NCI-H1694 treated with DMSO at 0.1 percent for 48 hours (cell line): ENCODE results near the gene TBC1D4.

Experiments
- DNase-seq: peaks from one replicate; lab custom pipeline; 2025; lab: John Stamatoyannopoulos, UW

The TBC1D4 gene

GRCh38 chr13:75482070-75482819, at the start of gene TBC1D4:
Gene TBC1D4 (minus strand): TSS chr13:75482169. CDS start chr13:75481767, 402 bp downstream.
- peak; percentile 74 for DNase-seq

GRCh38 chr13:75530549-75530961, 48.6 kb upstream of the TBC1D4 start:
- no peak for DNase-seq

GRCh38 chr13:75521956-75522355, 40.0 kb upstream of the TBC1D4 start:
- no peak for DNase-seq

GRCh38 chr13:75518439-75519088, 36.6 kb upstream of the TBC1D4 start:
- DNase-seq, result no peak

- DNase-seq, result no peak
Measured at GRCh38 chr13:75514080-75514995, 32.4 kb upstream of the TBC1D4 start.

GRCh38 chr13:75513271-75513670, 31.3 kb upstream of the TBC1D4 start:
- no peak for DNase-seq

GRCh38 chr13:75512253-75512652, 30.3 kb upstream of the TBC1D4 start:
- DNase-seq, result no peak

GRCh38 chr13:75511051-75511625, 29.2 kb upstream of the TBC1D4 start:
- no peak for DNase-seq

GRCh38 chr13:75508002-75508548, 26.1 kb upstream of the TBC1D4 start:
- DNase-seq, result no peak

- no peak for DNase-seq
Measured at GRCh38 chr13:75507027-75508001, 25.3 kb upstream of the TBC1D4 start.

- DNase-seq, result no peak
Measured at GRCh38 chr13:75506018-75506417, 24.0 kb upstream of the TBC1D4 start.

GRCh38 chr13:75505327-75505726, 23.4 kb upstream of the TBC1D4 start:
- DNase-seq, result no peak

- no peak for DNase-seq
Measured at GRCh38 chr13:75495938-75496337, 14.0 kb upstream of the TBC1D4 start.

- DNase-seq, result no peak
Measured at GRCh38 chr13:75494491-75494890, 12.5 kb upstream of the TBC1D4 start.

- DNase-seq, result no peak
Measured at GRCh38 chr13:75493156-75493555, 11.2 kb upstream of the TBC1D4 start.

GRCh38 chr13:75492389-75492788, 10.4 kb upstream of the TBC1D4 start:
- DNase-seq, result no peak

GRCh38 chr13:75491376-75491775, 9.4 kb upstream of the TBC1D4 start:
- no peak for DNase-seq

- DNase-seq, result no peak
Measured at GRCh38 chr13:75489502-75490263, 7.7 kb upstream of the TBC1D4 start.

GRCh38 chr13:75486146-75487062, 4.4 kb upstream of the TBC1D4 start:
- no peak for DNase-seq
